Bronchial epithelial cell (primary cell): Measurements from ENCODE around the gene EXOSC6. TPM values are rescaled to one million over a fixed set of nuclear protein-coding genes. Genes with fewer than 3 reads are reported as not detected.
"Not testable (repeated sequence)": the region's sequence is repeated elsewhere in the genome, so short reads cannot be mapped to it uniquely, and the experiment has no call there.

Source experiments
- DNase-seq: peaks from one replicate; pipeline ENCODE4 v3.0.0-alpha.2; 2010; ENCODE audit warnings: low read depth
- FAIRE-seq: peaks from 2 replicates; lab custom pipeline; 2011; peaks lifted over from hg19 to GRCh38; lab: Jason Lieb, UNC
- H3K27me3 ChIP-seq: 2 replicates; pipeline ENCODE4 v1.5.1; 2011; ENCODE audit warnings: low read length; ENCODE audit not compliant: control insufficient read depth, insufficient read depth
- H3K36me3 ChIP-seq: 2 replicates; pipeline ENCODE4 v1.5.1; 2011; ENCODE audit warnings: low read length; ENCODE audit not compliant: control insufficient read depth, insufficient read depth
- H3K4me3 ChIP-seq: 2 replicates; pipeline ENCODE4 v1.5.1; 2011; ENCODE audit warnings: mild to moderate bottlenecking, low read depth, low read length, control low read depth
- CTCF ChIP-seq: IDR thresholded peaks from 2 replicates; pipeline ENCODE4 v1.5.1; 2011; ENCODE audit warnings: mild to moderate bottlenecking, moderate library complexity, low read length, control low read depth, inconsistent platforms; ENCODE audit not compliant: insufficient read depth, severe bottlenecking
- total RNA-seq: library from RNA; depleted of rRNA; stranded (reverse); fragments of >200 nt; gene quantifications from 2 replicates; pipeline ENCODE4 v1.2.1, GENCODE V29; 2014

Gene EXOSC6
- total RNA-seq, 1 donor from 2014 or later: 31.3 TPM

DNA sequence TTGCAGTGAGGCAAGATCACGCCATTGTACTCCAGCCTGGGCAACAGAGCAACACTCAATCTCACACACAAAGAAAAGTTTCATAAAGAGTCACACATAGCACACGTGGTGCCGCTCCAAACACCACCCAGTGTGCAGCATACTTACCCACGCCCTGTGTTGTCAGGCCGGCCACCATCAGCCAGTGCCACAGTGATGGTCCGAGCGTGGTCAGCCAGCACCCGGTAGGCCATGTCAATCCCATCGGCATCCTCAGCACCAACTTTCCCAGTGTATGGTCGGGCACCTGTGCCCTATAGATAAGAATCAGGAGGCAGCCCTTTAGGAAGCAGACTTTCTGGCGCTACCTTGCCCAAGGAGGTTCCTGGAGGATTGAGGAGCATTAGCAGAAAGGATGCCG, 17.7 kb upstream of the EXOSC6 start:
- H3K36me3 ChIP-seq: peaks cover 50% of the 10 kb centered on the region
- H3K4me3 ChIP-seq: no peak overlapping the region
- DNase-seq (no peak), FAIRE-seq (no peak)
- H3K27me3 ChIP-seq: no peaks in the 10 kb centered on the region
- TF ChIP-seq CTCF: no peak

DNA sequence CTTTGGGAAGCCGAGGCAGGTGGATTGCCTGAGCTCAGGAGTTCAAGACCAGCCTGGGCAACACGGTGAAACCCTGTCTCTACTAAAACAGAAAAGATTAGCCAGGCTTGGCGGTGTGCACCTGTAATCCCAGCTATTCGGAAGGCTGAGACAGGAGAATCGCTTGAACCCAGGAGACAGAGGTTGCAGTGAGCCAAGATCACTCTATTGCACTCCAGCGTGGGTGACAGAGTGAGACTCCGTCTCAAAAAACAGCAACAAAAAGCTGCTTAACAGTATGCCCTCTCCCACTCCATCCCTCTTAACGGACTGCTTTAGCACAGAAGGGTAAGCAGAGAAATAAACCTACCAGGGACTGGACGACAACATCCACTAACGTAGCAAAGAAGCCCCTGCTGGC, 16.2 kb upstream of the EXOSC6 start:
- not testable (repeated sequence) for H3K4me3 ChIP-seq, FAIRE-seq, H3K27me3 ChIP-seq, DNase-seq
- H3K36me3 ChIP-seq: peaks cover 54% of the 10 kb centered on the region

DNA sequence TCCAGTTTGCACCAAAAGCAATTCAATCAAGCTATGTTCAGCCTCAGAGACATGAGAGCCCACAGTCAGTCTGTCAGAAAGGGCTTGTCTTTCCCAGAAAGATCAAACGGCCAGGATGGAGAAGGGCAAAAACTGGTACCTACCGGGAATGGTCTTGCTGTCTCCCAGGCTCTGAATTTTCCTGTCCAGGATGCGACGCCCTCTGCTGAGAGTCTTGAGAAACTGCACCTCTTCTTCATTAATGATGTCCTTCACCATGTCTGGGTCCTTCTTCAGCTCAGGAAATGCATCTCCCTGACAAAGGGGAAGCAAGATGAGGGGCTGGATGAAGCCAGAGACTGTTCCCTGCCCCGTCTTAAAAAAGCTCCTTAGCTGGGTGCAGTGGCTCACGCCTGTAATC, 15.8 kb upstream of the EXOSC6 start:
- DNase-seq: peak; percentile 57
- no peak overlapping the region for H3K4me3 ChIP-seq
- no peak for FAIRE-seq
- peak; percentile 47 for TF ChIP-seq CTCF
- peaks cover 55% of the 10 kb centered on the region for H3K36me3 ChIP-seq
- H3K27me3 ChIP-seq: no peaks in the 10 kb centered on the region

DNA sequence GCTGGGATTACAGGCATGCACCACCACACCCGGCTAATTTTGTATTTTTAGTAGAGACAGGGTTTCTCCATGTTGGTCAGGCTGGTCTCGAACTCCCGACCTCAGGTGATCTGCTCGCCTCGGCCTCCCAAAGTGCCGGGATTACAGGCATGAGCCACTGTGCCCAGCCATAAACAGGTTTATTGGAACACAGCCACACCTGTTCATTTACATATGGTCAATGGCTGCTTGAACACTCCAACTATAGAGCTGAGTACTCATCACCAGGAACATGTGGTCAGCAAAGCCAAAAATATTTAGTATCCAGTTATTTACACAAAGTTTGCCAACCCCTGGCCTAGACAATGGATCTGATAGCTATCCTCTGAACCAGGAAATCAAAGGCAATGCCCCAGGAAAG, 8.2 kb upstream of the EXOSC6 start:
- not testable (repeated sequence) for DNase-seq, H3K4me3 ChIP-seq, H3K27me3 ChIP-seq, FAIRE-seq
- H3K36me3 ChIP-seq: peaks cover 62% of the 10 kb centered on the region

- no peaks in the 10 kb centered on the region for H3K27me3 ChIP-seq
- DNase-seq: no peak
- H3K36me3 ChIP-seq: peaks cover 66% of the 10 kb centered on the region
- no peak for TF ChIP-seq CTCF
- FAIRE-seq: no peak
- no peak overlapping the region for H3K4me3 ChIP-seq
These were observed 7.2 kb upstream of the EXOSC6 start for GRCh38 chr16:70258946-70259345.

- DNase-seq (no peak), FAIRE-seq (no peak)
- Histone ChIP-seq H3K27me3 (no peaks in the 10 kb centered on the region), H3K4me3 (no peak overlapping the region), H3K36me3 (peaks cover 70% of the 10 kb centered on the region)
- TF ChIP-seq CTCF: no peak
These were observed 6.3 kb upstream of the EXOSC6 start for GRCh38 chr16:70258065-70258464.

DNA sequence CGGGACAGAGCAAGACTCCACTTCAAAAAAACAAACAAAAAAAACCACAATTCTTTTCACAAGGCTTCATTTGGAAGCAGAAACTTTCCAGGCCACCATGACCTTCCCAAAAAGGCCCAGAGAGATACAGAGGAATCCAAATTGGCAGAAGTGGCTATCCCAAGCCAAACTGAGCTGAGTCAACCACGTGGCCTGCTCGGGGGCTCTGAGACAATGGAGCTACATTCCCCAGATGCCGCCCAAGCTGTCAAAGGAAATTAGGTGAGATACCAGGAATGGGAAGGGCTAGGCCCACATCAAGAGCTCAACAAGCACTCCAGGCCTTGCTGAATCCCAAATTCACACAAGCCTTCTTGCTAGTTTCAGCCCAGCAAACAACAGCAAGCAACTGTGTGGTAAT, 5.7 kb upstream of the EXOSC6 start:
- DNase-seq (no peak), FAIRE-seq (peak; percentile 18)
- Histone ChIP-seq H3K27me3 (no peaks in the 10 kb centered on the region), H3K4me3 (no peak overlapping the region), H3K36me3 (peaks cover 70% of the 10 kb centered on the region)
- TF ChIP-seq CTCF: no peak
